ENCODE measurements around the gene TRPV3. TPM values are rescaled to one million over a fixed set of nuclear protein-coding genes. Genes with fewer than 3 reads are reported as not detected.

The TRPV3 gene
- total and polyA plus RNA-seq, 2 experiments from 2014 or later: 1.2 to 2.0 TPM

GRCh38 chr17:3573246-3574100 lies 15.9 kb upstream of the TRPV3 start:
- no peak overlapping the region for H3K4me3 ChIP-seq
- no peak for DNase-seq (ENCODE audit: low read depth in 1 of 2, low spot score in 1 of 2)
- peaks cover 20% of the 10 kb centered on the region for H3K36me3 ChIP-seq
- H3K9me3 ChIP-seq (ENCODE audit: low read depth): no peaks in the 10 kb centered on the region
- H3K4me1 ChIP-seq (ENCODE audit: low read depth): no peaks in the 10 kb centered on the region
- no peak for TF ChIP-seq CTCF (IDR thresholded peaks at IDR 0.05; ENCODE audit: low read depth, low read length)
- H3K27ac ChIP-seq: no peak overlapping the region
- H3K27me3 ChIP-seq: no peaks in the 10 kb centered on the region

- Histone ChIP-seq H3K4me1 (ENCODE audit: low read depth) (no peaks in the 10 kb centered on the region), H3K9me3 (ENCODE audit: low read depth) (no peaks in the 10 kb centered on the region), H3K36me3 (peaks cover 17% of the 10 kb centered on the region), H3K27me3 (no peaks in the 10 kb centered on the region), H3K4me3 (no peak overlapping the region), H3K27ac (no peak overlapping the region)
- no peak for DNase-seq (ENCODE audit: low read depth in 1 of 2, low spot score in 1 of 2)
- TF ChIP-seq CTCF (IDR thresholded peaks at IDR 0.05; ENCODE audit: low read depth, low read length): no peak
Measured at GRCh38 chr17:3572231-3572630, 14.6 kb upstream of the TRPV3 start.

- Histone ChIP-seq H3K4me1 (ENCODE audit: low read depth) (no peaks in the 10 kb centered on the region), H3K36me3 (peaks cover 13% of the 10 kb centered on the region), H3K27ac (no peak overlapping the region), H3K4me3 (no peak overlapping the region), H3K27me3 (no peaks in the 10 kb centered on the region), H3K9me3 (ENCODE audit: low read depth) (no peaks in the 10 kb centered on the region)
- no peak for DNase-seq (ENCODE audit: low read depth in 1 of 2, low spot score in 1 of 2)
- no peak for TF ChIP-seq CTCF (IDR thresholded peaks at IDR 0.05; ENCODE audit: low read depth, low read length)
Measured at GRCh38 chr17:3571043-3571900, 13.7 kb upstream of the TRPV3 start.

GRCh38 chr17:3569534-3570137 lies 12.0 kb upstream of the TRPV3 start:
- no peaks in the 10 kb centered on the region for H3K27me3 ChIP-seq
- H3K9me3 ChIP-seq (ENCODE audit: low read depth): no peaks in the 10 kb centered on the region
- no peak for DNase-seq (ENCODE audit: low read depth in 1 of 2, low spot score in 1 of 2)
- no peak overlapping the region for H3K27ac ChIP-seq
- no peaks in the 10 kb centered on the region for H3K4me1 ChIP-seq (ENCODE audit: low read depth)
- H3K4me3 ChIP-seq: no peak overlapping the region
- H3K36me3 ChIP-seq: peaks cover 11% of the 10 kb centered on the region
- no peak for TF ChIP-seq CTCF (IDR thresholded peaks at IDR 0.05; ENCODE audit: low read depth, low read length)

- peak in 1 of 2 donors; percentile 15 for DNase-seq (ENCODE audit: low read depth in 1 of 2, low spot score in 1 of 2)
- Histone ChIP-seq H3K9me3 (ENCODE audit: low read depth) (no peaks in the 10 kb centered on the region), H3K27me3 (no peaks in the 10 kb centered on the region), H3K27ac (peak overlapping the region; percentile 52), H3K4me3 (no peak overlapping the region), H3K36me3 (peaks cover 8% of the 10 kb centered on the region), H3K4me1 (ENCODE audit: low read depth) (peaks cover 6% of the 10 kb centered on the region)
- no peak for TF ChIP-seq CTCF (IDR thresholded peaks at IDR 0.05; ENCODE audit: low read depth, low read length)
Measured at GRCh38 chr17:3566551-3566950, 8.9 kb upstream of the TRPV3 start.
